GM12878 (cell line): Measurements from ENCODE around the gene CANT1. TPM values are rescaled to one million over a fixed set of nuclear protein-coding genes. Genes with fewer than 3 reads are reported as not detected.

Experiments used
- ATAC-seq: fragments of 200-7000 bp; cut with Tn5 transposase; 3 replicates; pipeline ENCODE4 v1.9.1; 2020; ENCODE audit warnings: mild to moderate bottlenecking, moderate library complexity
- BruUV-seq: library from RNA; stranded (reverse); fragments of 400-500 nt; replicated peaks from 2 replicates; lab custom pipeline; 2021; lab: Mats Ljungman, UMichigan
- CTCF ChIA-PET: fragments of 300-600 bp; sonication (Branson Sonifier 250); formaldehyde crosslinking; extraction: SDS; loops from one replicate; lab custom pipeline; 2021; ENCODE audit warnings: inconsistent platforms; lab: Yijun Ruan, JAX
- POLR2A ChIA-PET: fragments of 350-600 bp; formaldehyde crosslinking; extraction: SDS; loops from one replicate; lab custom pipeline; 2021; ENCODE audit warnings: inconsistent platforms; lab: Charles Lee
- RAD21 ChIA-PET: fragments of 300-600 bp; sonication (Branson Sonifier 250); formaldehyde crosslinking; loops from one replicate; lab custom pipeline; 2023; ENCODE audit warnings: antibody characterized with exemption; ENCODE audit not compliant: unreplicated experiment; lab: Charles Lee
- SMC1A ChIA-PET: fragments of 300-600 bp; sonication (Branson Sonifier 250); formaldehyde crosslinking; loops from one replicate; lab custom pipeline; 2023; ENCODE audit not compliant: unreplicated experiment, uncharacterized antibody; lab: Charles Lee
- DNase-seq: peaks from one replicate; pipeline ENCODE4 v3.0.0-alpha.2; 2011; ENCODE audit warnings: low read depth, low spot score
- FAIRE-seq: peaks from 3 replicates; lab custom pipeline; 2011; peaks lifted over from hg19 to GRCh38; lab: Jason Lieb, UNC
- H2AFZ ChIP-seq: 2 replicates; pipeline ENCODE4 v1.6.0; 2011; ENCODE audit warnings: low read depth, low read length, control low read depth; ENCODE audit not compliant: control insufficient read depth
- H3K27ac ChIP-seq: 2 replicates; pipeline ENCODE4 v1.5.1; 2011; ENCODE audit warnings: control low read depth; ENCODE audit not compliant: control insufficient read depth, insufficient read depth
- H3K27me3 ChIP-seq, 2 experiments: replicated peaks in 1 of 2; 2 replicates each; pipeline versions ENCODE4 v1.6.0 to v1.6.1; 2011; ENCODE audit warnings: low read length in 1 of 2; ENCODE audit not compliant: control insufficient read depth in 2 of 2, insufficient read depth in 2 of 2
- H3K36me3 ChIP-seq, 2 experiments: 2 replicates each; pipeline ENCODE4 v1.5.1; 2011; ENCODE audit warnings: low read length in 1 of 2; ENCODE audit not compliant: control insufficient read depth in 2 of 2, insufficient read depth in 2 of 2
- H3K4me1 ChIP-seq: 2 replicates; pipeline ENCODE4 v1.6.1; 2011; ENCODE audit warnings: mild to moderate bottlenecking, low read length, moderate library complexity, mixed read lengths; ENCODE audit not compliant: control insufficient read depth, insufficient read depth
- H3K4me2 ChIP-seq: 2 replicates; pipeline ENCODE4 v1.6.0; 2011; ENCODE audit warnings: control low read depth; ENCODE audit not compliant: control insufficient read depth, insufficient read depth
- H3K4me3 ChIP-seq: fragments of 200-600 bp; sonication (generic); 2 replicates; pipeline ENCODE4 v1.5.1; 2016
- H3K79me2 ChIP-seq: 2 replicates; pipeline ENCODE4 v1.6.0; 2011; ENCODE audit warnings: low read length; ENCODE audit not compliant: control insufficient read depth, insufficient read depth
- H3K9ac ChIP-seq: 2 replicates; pipeline ENCODE4 v1.8.0; 2011; ENCODE audit warnings: low read length, control low read depth, mixed read lengths; ENCODE audit not compliant: control insufficient read depth, insufficient read depth
- H3K9me3 ChIP-seq: replicated peaks from 3 replicates; pipeline ENCODE4 v1.5.1; 2011; ENCODE audit warnings: mild to moderate bottlenecking, low read length; ENCODE audit not compliant: control insufficient read depth, insufficient read depth
- H4K20me1 ChIP-seq: 2 replicates; pipeline ENCODE4 v1.6.0; 2011; ENCODE audit not compliant: control insufficient read depth, insufficient read depth
- E2F4 ChIP-seq: IDR thresholded peaks from 2 replicates; pipeline ENCODE4 v1.6.1; 2012; ENCODE audit warnings: low read depth, low read length, improper control_type of control experiment
- GABPA ChIP-seq: IDR thresholded peaks from 2 replicates; pipeline ENCODE4 v1.6.1; 2014; ENCODE audit warnings: antibody characterized with exemption, low read depth, mild to moderate bottlenecking, inconsistent platforms
- HCFC1 ChIP-seq: fragments of 150-350 bp; IDR thresholded peaks from 2 replicates; pipeline ENCODE4 v1.6.1; 2014; ENCODE audit warnings: low read length
- IRF3 ChIP-seq: fragments of 450-650 bp; IDR thresholded peaks from 2 replicates; pipeline ENCODE4 v1.6.1; 2014; ENCODE audit warnings: mild to moderate bottlenecking
- JUNB ChIP-seq: IDR thresholded peaks from 2 replicates; pipeline ENCODE4 v1.6.1; 2016; ENCODE audit warnings: antibody characterized with exemption, mild to moderate bottlenecking
- JUND ChIP-seq: IDR thresholded peaks from 2 replicates; pipeline ENCODE4 v1.6.1; 2012; ENCODE audit warnings: low read depth, mild to moderate bottlenecking, low read length, improper control_type of control experiment, moderate library complexity
- PAX5 ChIP-seq: IDR thresholded peaks from 2 replicates; pipeline ENCODE4 v1.6.1; 2011; ENCODE audit warnings: low read depth, low read length, borderline replicate concordance
- RAD21 ChIP-seq: IDR thresholded peaks from 2 replicates; pipeline ENCODE4 v1.6.1; 2011; ENCODE audit warnings: mild to moderate bottlenecking, low read depth, low read length, moderate library complexity; ENCODE audit not compliant: insufficient read depth
- RUNX3 ChIP-seq: IDR thresholded peaks from 2 replicates; pipeline ENCODE4 v1.6.1; 2012; ENCODE audit warnings: low read length, inconsistent platforms
- SIX5 ChIP-seq: IDR thresholded peaks from 2 replicates; pipeline ENCODE4 v1.6.1; 2011; ENCODE audit warnings: mild to moderate bottlenecking, low read depth, low read length, moderate library complexity; ENCODE audit not compliant: severe bottlenecking
- SMARCA5 ChIP-seq: fragments of 450-650 bp; IDR thresholded peaks from 2 replicates; pipeline ENCODE4 v1.6.1; 2017; ENCODE audit warnings: mild to moderate bottlenecking
- TCF7 ChIP-seq: IDR thresholded peaks from 2 replicates; pipeline ENCODE4 v1.6.1; 2014; ENCODE audit warnings: antibody characterized with exemption, borderline replicate concordance
- ZBTB11 ChIP-seq: fragments of 450-650 bp; formaldehyde crosslinking; IDR thresholded peaks from 2 replicates; pipeline ENCODE4 v1.5.0; 2022; ENCODE audit warnings: mild to moderate bottlenecking, missing genetic modification characterization
- WGBS: methylation state at CpG from one replicate; pipeline ENCODE4 v1.1.6; 2016; ENCODE audit warnings: low lambda C conversion rate; ENCODE audit not compliant: insufficient replicate concordance, insufficient coverage; ENCODE audit errors: missing lambda C conversion rate; 5-methylcytosine and 5-hydroxymethylcytosine counted together
- in situ Hi-C: fragments of 300-500 bp; cut with MboI; formaldehyde crosslinking; loops from 9 replicates; pipeline ENCODE4 v1.14.3; 2018; ENCODE audit warnings: mixed read lengths
- intact Hi-C: fragments of 100-400 bp; cut with micrococcal nuclease; formaldehyde crosslinking; loops from one replicate; pipeline ENCODE4 v1.14.2; 2022; ENCODE audit not compliant: unreplicated experiment
- polyA plus RNA-seq, 11 experiments: library from polyadenylated mRNA; depleted of rRNA in 4 of 11; unstranded in 6 of 11; stranded (reverse) in 5 of 11; fragments of >200 nt; fragmentation: Nextera tagmentation in 4 of 11; fragmentation: Illumina TruSeq in 1 of 11; extraction: Ambion mirVana in 4 of 11; extraction: Trizol in 1 of 11; gene quantifications; 1 replicate in 1 of 11; 2 replicates in 10 of 11; pipeline versions ENCODE4 v1.2.1 to v1.2.3, GENCODE V29; 2011 to 2016; ENCODE audit warnings: inconsistent platforms in 2 of 11, missing spikeins in 2 of 11, low read depth in 1 of 11
- total RNA-seq, 4 experiments: library from RNA; depleted of rRNA in 3 of 4; stranded (reverse); fragments of >200 nt in 3 of 4; fragmentation: Illumina TruSeq in 1 of 4; extraction: Trizol in 1 of 4; gene quantifications; 2 replicates each; pipeline versions ENCODE4 v1.2.1 to v1.2.3, GENCODE V29; 2013 to 2021

The CANT1 gene
- total and polyA plus RNA-seq, 10 of the 15 experiments (the other 5 are each of a cell fraction or from before 2014, with no cell fraction given): 2.2 to 59.2 (median 20.2) TPM

DNA sequence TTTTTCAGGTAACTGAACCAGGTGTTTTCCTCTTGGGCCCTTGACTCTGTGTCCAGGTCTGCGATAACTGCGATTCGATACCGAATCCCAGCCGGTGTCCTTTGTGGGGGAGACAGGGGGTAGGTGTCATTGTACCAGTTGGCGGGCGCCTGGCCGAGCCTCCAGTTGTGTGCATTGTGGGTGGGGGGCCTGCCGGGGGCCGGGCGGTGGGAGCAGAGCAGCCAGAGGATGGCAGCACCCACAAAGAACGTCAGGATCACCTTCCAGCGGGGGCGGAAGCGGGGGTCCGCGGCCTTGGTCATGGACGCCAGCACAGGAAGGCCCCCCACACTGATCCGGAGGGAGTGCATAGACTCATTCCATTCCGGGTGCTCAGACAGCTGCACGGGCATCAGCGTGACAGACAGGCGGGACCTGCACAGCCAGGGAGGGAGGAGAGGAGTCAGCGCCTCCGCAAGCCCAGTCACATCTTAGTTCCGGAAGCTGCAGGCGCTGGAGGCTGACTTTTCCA, 12.3 kb downstream of the CANT1 start:
- in situ Hi-C loops (no loop called here), intact Hi-C loops (no loop called here)
- POLR2A ChIA-PET: no interaction called here
- Histone ChIP-seq H2AFZ (no peak overlapping the region), H3K9ac (no peak overlapping the region), H3K36me3 (peaks cover 13 to 21% of the 10 kb centered on the region in 2 experiments), H3K27ac (no peak overlapping the region), H3K9me3 (no peaks in the 10 kb centered on the region; the same call in 2 of the 3 replicates), H3K4me2 (no peak overlapping the region), H3K4me3 (no peak overlapping the region), H4K20me1 (peaks cover 5% of the 10 kb centered on the region), H3K27me3 (no peaks in the 10 kb centered on the region), H3K79me2 (no peaks in the 10 kb centered on the region; the same call in 1 of the 2 replicates), H3K4me1 (no peaks in the 10 kb centered on the region)
- no peak for TF ChIP-seq TCF7
- no peak for DNase-seq
- RAD21 ChIA-PET: no interaction called here
- no peak for ATAC-seq
- no TSS peak for BruUV-seq
- no peak for FAIRE-seq
- SMC1A ChIA-PET: no interaction called here
- WGBS: 98% methylated on average over 27 of the region's 27 CpGs
- CTCF ChIA-PET: no interaction called here

DNA sequence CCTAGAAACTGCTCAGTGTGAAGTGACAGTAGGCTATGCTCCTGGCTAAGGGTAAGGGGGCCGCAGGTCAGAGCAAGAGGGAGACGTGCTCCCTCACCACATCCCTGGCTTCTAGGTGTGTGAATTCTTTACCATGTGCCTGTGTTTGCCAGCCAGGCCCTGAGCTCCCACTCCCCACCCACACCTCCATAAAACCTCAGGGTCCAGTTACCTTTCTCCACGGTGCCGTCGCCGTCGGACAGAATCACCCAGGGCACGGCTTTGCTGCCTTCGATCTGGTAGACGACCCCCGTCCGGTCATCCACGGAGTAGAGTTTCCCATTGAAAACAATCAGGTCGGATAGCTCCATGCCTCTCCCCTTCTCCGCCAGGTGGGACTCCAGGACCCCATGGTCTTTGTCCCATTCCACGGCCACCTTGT, 12.8 kb downstream of the CANT1 start:
- Histone ChIP-seq H3K9ac (no peak overlapping the region), H2AFZ (no peak overlapping the region), H3K27me3 (no peaks in the 10 kb centered on the region), H3K27ac (no peak overlapping the region), H3K9me3 (no peaks in the 10 kb centered on the region; the same call in 2 of the 3 replicates), H3K4me1 (no peaks in the 10 kb centered on the region), H3K4me3 (no peak overlapping the region), H3K79me2 (no peaks in the 10 kb centered on the region; the same call in 1 of the 2 replicates), H3K4me2 (no peak overlapping the region), H3K36me3 (peaks cover 13 to 22% of the 10 kb centered on the region in 2 experiments), H4K20me1 (peaks cover 5% of the 10 kb centered on the region; the same call in 1 of the 2 replicates)
- FAIRE-seq (no peak), DNase-seq (no peak), ATAC-seq (no peak)
- intact Hi-C loops (no loop called here), in situ Hi-C loops (no loop called here)
- ChIA-PET SMC1A (no interaction called here), RAD21 (no interaction called here), CTCF (no interaction called here), POLR2A (no interaction called here)
- BruUV-seq: no TSS peak
- 98% methylated on average over 16 of the region's 16 CpGs for WGBS
- no peak for TF ChIP-seq E2F4
- TF ChIP-seq IRF3: no peak
- TF ChIP-seq RAD21: no peak
- TF ChIP-seq JUNB: no peak
- TF ChIP-seq TCF7: no peak
- TF ChIP-seq SMARCA5: no peak
- no peak for TF ChIP-seq GABPA
- TF ChIP-seq JUND: no peak
- TF ChIP-seq ZBTB11: no peak
- no peak for TF ChIP-seq RUNX3
- no peak for TF ChIP-seq SIX5
- no peak for TF ChIP-seq PAX5
- no peak for TF ChIP-seq HCFC1
